Measurements from ENCODE around the gene BRICD5. TPM values are rescaled to one million over a fixed set of nuclear protein-coding genes. Genes with fewer than 3 reads are reported as not detected.

Gene BRICD5
- total RNA-seq, 1 donor from 2014 or later = 10.1 TPM

DNA sequence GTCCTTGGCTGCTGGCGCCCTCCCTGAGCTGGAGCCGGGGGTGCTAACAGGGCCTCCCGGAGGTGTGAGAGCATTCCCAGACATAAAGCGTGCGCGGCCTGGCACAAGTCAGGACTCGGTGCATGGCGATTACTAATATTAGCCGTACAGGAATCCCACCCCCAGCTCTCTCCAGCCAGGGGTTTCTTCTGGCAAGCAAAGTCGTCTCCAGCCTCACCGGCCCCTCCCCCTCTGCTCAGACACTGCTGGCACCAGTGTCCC lies 19.3 kb downstream of the BRICD5 start:
- no peak for DNase-seq (ENCODE audit: low read depth)
- no peak overlapping the region for H3K4me3 ChIP-seq (ENCODE audit: low read depth, low read length)
- TF ChIP-seq, protein P1, sequence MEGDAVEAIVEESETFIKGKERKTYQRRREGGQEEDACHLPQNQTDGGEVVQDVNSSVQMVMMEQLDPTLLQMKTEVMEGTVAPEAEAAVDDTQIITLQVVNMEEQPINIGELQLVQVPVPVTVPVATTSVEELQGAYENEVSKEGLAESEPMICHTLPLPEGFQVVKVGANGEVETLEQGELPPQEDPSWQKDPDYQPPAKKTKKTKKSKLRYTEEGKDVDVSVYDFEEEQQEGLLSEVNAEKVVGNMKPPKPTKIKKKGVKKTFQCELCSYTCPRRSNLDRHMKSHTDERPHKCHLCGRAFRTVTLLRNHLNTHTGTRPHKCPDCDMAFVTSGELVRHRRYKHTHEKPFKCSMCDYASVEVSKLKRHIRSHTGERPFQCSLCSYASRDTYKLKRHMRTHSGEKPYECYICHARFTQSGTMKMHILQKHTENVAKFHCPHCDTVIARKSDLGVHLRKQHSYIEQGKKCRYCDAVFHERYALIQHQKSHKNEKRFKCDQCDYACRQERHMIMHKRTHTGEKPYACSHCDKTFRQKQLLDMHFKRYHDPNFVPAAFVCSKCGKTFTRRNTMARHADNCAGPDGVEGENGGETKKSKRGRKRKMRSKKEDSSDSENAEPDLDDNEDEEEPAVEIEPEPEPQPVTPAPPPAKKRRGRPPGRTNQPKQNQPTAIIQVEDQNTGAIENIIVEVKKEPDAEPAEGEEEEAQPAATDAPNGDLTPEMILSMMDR (conservative IDR thresholded peaks at IDR 0.05; ENCODE audit: low read depth, low read length) = no peak

DNA sequence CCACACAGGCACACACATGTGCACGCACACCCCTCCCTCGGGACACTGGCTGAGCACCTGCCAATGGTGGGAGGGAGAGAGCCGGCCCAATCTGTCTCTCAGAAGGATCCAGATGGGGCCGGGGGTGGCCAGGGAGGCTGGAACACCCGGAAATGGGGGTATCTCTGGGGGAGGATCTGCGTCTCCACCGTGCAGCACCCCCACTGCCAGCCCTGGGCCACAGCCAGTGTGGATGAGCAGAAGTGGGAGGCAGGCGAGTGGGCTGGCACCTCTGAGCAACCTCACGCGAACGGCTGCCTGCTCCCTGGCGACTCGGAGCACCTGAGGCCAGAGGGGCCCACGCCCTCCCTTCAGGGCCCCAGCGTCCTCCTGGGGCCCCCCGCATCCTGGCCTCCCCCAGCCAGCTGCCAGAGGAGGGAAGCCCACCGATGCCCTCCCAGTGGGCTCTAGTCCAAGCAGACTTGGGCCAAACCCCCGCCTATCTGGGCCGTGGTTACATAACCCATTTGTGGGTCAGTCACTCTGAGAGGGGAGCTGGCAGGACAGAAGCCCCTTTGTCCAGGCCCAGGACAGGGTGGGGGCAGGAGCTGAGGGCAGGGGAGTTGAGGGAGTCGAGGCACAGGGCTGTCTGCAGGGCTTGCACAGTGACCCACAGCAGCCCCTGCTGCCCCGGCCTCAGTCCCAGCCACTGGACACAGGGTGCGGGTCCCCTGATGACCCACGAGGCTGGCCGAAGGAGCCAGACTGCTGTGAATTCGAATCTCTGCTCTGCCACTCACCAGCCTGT lies 19.8 kb downstream of the BRICD5 start:
- no peak for DNase-seq (ENCODE audit: low read depth)
- TF ChIP-seq, protein P1 (conservative IDR thresholded peaks at IDR 0.05; ENCODE audit: low read depth, low read length) = no peak
- H3K4me3 ChIP-seq (ENCODE audit: low read depth, low read length) = no peak overlapping the region

DNA sequence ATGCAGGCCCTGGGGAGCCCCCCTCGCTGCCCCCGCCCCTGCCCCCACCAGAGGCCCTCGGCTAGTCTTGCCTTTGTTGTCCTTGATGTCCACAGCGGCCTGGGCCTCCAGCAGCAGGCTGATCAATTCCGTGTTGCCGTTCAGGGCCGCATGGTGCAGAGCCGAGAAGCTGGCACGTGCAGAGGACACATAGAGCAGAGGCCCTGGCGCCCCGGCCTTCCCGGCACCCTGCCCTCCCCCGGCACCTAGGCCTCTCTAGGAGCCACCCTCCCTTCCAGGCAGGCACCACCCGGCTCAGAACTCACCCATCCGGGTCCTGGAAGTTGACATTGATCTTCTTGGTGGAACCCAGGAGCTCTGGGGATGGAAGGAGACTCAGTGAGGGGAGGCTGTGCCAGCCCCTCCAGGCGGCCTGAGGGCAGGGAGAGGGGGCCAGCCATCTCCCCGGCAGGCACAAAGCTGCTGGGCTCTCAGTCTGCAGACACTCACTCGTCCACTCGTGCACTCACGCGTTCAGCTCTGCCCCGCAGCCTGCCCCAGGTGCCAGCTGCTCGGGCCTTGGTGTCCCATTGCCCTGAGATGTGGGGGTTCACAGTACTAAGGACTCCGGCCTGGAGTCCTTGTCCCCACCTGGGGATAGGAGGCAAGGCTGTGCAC lies 20.5 kb downstream of the BRICD5 start:
- TF ChIP-seq, protein P1 (conservative IDR thresholded peaks at IDR 0.05; ENCODE audit: low read depth, low read length) = no peak
- H3K4me3 ChIP-seq (ENCODE audit: low read depth, low read length) = no peak overlapping the region
- no peak for DNase-seq (ENCODE audit: low read depth)

DNA sequence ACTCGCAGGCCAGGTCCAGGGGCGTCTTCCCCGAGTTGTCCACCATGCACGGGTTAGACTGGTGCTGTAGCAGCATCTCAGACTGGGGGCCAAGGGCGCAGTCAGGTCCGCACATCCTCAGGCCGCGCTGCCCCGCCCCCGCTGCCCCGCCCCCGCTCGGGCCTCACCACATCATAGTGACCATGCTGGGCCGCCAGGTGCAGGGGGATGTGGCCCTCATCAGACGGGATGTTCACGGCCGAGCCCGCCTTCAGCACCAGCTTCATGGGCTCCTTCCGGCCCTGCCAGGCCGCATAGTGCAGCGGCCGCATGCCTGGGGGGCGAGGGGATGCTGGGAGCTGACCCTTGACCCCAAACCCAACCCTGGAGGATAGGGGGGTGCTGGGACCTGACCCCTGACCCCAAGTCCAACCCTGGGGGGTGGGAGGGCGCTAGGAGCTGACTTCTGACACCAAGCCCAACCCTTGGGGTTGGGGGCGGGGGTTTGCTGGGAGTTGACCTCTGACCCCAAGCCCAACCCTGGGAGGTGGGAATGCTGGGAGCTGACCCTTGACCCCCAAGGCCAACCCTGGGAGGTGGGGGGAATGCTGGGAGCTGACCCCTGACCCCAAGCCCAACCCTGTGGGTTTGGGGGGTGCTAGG lies 21.3 kb downstream of the BRICD5 start:
- no peak for DNase-seq (ENCODE audit: low read depth)
- H3K4me3 ChIP-seq (ENCODE audit: low read depth, low read length) = no peak overlapping the region
- TF ChIP-seq, protein P1 (conservative IDR thresholded peaks at IDR 0.05; ENCODE audit: low read depth, low read length) = no peak

DNA sequence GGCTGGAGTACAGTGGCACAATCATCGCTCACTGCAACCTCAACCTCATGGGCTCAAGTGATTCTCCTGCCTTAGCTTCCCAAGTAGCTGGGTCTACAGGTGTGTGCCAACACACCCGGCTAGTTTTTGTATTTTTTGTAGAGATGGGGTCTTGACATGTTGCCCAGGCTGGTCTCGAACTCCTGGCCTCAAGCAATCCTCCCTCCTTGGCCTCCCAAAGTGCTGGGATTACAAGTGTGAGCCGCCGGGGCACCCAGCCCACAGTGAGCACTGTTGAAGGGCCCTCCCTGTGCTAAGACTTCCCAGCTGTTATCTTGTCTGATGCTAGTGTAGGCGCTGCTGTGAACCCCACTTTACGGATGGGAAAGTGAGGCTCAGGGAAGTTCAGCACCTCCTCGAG lies 22.3 kb downstream of the BRICD5 start:
- no peak overlapping the region for H3K4me3 ChIP-seq (ENCODE audit: low read depth, low read length)
- TF ChIP-seq, protein P1 (conservative IDR thresholded peaks at IDR 0.05; ENCODE audit: low read depth, low read length) = no peak
- DNase-seq (ENCODE audit: low read depth) = no peak

DNA sequence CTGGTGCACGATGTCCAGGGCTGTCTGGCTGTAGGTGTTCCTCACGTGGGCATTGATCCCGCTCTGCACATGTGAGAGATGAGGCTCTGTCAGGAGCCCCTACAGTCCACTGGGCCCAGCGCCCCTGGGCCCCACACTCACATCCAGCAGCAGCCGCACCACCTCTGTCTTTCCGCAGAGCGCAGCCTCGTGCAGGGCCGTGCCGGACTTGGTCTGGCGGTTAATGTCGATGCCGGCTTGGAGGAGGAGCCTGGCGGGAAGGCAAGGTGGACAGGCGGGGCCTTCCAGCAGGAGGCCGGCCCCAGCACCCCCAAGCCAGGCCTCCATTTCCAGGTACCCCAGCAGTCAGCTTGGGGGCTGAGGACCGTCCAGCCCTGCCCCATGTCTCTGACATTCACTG lies 23.5 kb downstream of the BRICD5 start:
- no peak overlapping the region for H3K4me3 ChIP-seq (ENCODE audit: low read depth, low read length)
- TF ChIP-seq, protein P1 (conservative IDR thresholded peaks at IDR 0.05; ENCODE audit: low read depth, low read length) = no peak

More for the DNA sequence above, 23.5 kb downstream of the BRICD5 start:
- DNase-seq (ENCODE audit: low read depth) = no peak

Measured in epithelial cell of proximal tubule (primary cell).